B cell (primary cell): ENCODE data around the gene SLC19A1. TPM values are rescaled to one million over a fixed set of nuclear protein-coding genes. Genes with fewer than 3 reads are reported as not detected.

ENCODE experiments used
- ATAC-seq: fragments of 200-7000 bp; cut with Tn5 transposase; one replicate; pipeline ENCODE4 v1.10.0; 2021; ENCODE audit warnings: low read depth, mild to moderate bottlenecking, moderate number of reproducible peaks, moderate library complexity
- CTCF ChIA-PET: fragments of 350-600 bp; sonication (Branson Sonifier 250); formaldehyde crosslinking; loops from one replicate; lab custom pipeline; 2021; ENCODE audit warnings: antibody characterized with exemption, inconsistent platforms; lab: Charles Lee
- POLR2A ChIA-PET: fragments of 350-600 bp; sonication (Branson Sonifier 250); formaldehyde crosslinking; loops from one replicate; lab custom pipeline; 2021; ENCODE audit warnings: antibody characterized with exemption; lab: Charles Lee
- DNase-seq: peaks from one replicate; pipeline ENCODE4 v3.0.0; 2013
- H2AFZ ChIP-seq: 2 replicates; pipeline ENCODE4 v1.6.1; 2012; ENCODE audit warnings: mild to moderate bottlenecking, low read depth, low read length; ENCODE audit not compliant: insufficient read depth, poor library complexity, severe bottlenecking
- H3K27ac ChIP-seq, 2 donors: 1 replicate in 1 of 2; 2 replicates in 1 of 2; pipeline ENCODE4 v1.5.1; 2012 to 2013; ENCODE audit warnings: low read length in 2 of 2, mild to moderate bottlenecking in 2 of 2, moderate library complexity in 1 of 2
- H3K27me3 ChIP-seq, 4 experiments: fragments of 200-600 bp in 1 of 4; sonication (generic) in 1 of 4; replicated peaks in 1 of 4; 1 replicate in 2 of 4; 2 replicates in 2 of 4; pipeline versions ENCODE4 v1.6.1 to v1.7.0; 2013 to 2016; ENCODE audit warnings: low read length in 3 of 4, mild to moderate bottlenecking in 2 of 4, mixed read lengths in 1 of 4, moderate library complexity in 1 of 4; ENCODE audit not compliant: insufficient read depth in 4 of 4, control insufficient read depth in 3 of 4; ENCODE audit errors: control extremely low read depth in 1 of 4
- H3K36me3 ChIP-seq, 2 experiments: replicated peaks in 1 of 2; 1 replicate in 1 of 2; 2 replicates in 1 of 2; pipeline versions ENCODE4 v1.6.1 to v1.7.1; 2013; ENCODE audit warnings: low read length in 1 of 2; ENCODE audit not compliant: insufficient read depth in 2 of 2, control insufficient read depth in 1 of 2; ENCODE audit errors: control extremely low read depth in 1 of 2, extremely low read depth in 1 of 2
- H3K4me1 ChIP-seq, 2 donors: fragments of 200-600 bp in 1 of 2; sonication (generic) in 1 of 2; 1 replicate in 1 of 2; 2 replicates in 1 of 2; pipeline versions ENCODE4 v1.5.1 to v1.6.1; 2013 to 2017; ENCODE audit warnings: low read length in 2 of 2; ENCODE audit not compliant: control insufficient read depth in 2 of 2, insufficient read depth in 2 of 2
- H3K4me2 ChIP-seq: replicated peaks from 2 replicates; pipeline ENCODE3; 2012; ENCODE audit warnings: mild to moderate bottlenecking, low read depth, low read length; ENCODE audit not compliant: poor library complexity, severe bottlenecking
- H3K4me3 ChIP-seq, 5 experiments: fragments of 200-600 bp in 1 of 5; sonication (generic) in 1 of 5; 1 replicate in 3 of 5; 2 replicates in 2 of 5; pipeline versions ENCODE4 v1.5.1 to v1.7.0; 2011 to 2016; ENCODE audit warnings: low read length in 4 of 5, mild to moderate bottlenecking in 4 of 5, low read depth in 2 of 5, control low read depth in 1 of 5, moderate library complexity in 1 of 5; ENCODE audit not compliant: insufficient read depth in 1 of 5; ENCODE audit errors: control extremely low read depth in 1 of 5, extremely low read depth in 1 of 5
- H3K79me2 ChIP-seq: fragments of 200-600 bp; sonication (generic); one replicate; pipeline ENCODE4 v1.6.0; 2016; ENCODE audit warnings: low read length; ENCODE audit not compliant: control insufficient read depth, insufficient read depth
- H3K9ac ChIP-seq: fragments of 200-600 bp; sonication (generic); 2 replicates; pipeline ENCODE4 v1.6.1; 2017; ENCODE audit warnings: mild to moderate bottlenecking, low read length, moderate library complexity
- H3K9me3 ChIP-seq, 3 donors: one replicate each; pipeline versions ENCODE4 v1.6.1 to v1.7.1; 2013; ENCODE audit warnings: low read length in 2 of 3; ENCODE audit not compliant: control insufficient read depth in 2 of 3, insufficient read depth in 1 of 3; ENCODE audit errors: control extremely low read depth in 1 of 3
- H4K20me1 ChIP-seq: 2 replicates; pipeline ENCODE4 v1.6.0; 2012; ENCODE audit warnings: mild to moderate bottlenecking, low read length; ENCODE audit not compliant: insufficient read depth, control insufficient read depth, poor library complexity, severe bottlenecking
- H3K27ac Mint-ChIP-seq: one replicate; pipeline ENCODE4 v1.8.0; 2021; ENCODE audit warnings: mixed read lengths
- H3K27me3 Mint-ChIP-seq: one replicate; pipeline ENCODE4 v1.8.0; 2021; ENCODE audit warnings: mixed read lengths
- H3K4me1 Mint-ChIP-seq: one replicate; pipeline ENCODE4 v1.8.0; 2021; ENCODE audit warnings: mixed read lengths
- H3K4me3 Mint-ChIP-seq: one replicate; pipeline ENCODE4 v1.8.0; 2021; ENCODE audit warnings: mixed read lengths
- H3K9me3 Mint-ChIP-seq: one replicate; pipeline ENCODE4 v1.8.0; 2022; ENCODE audit warnings: mixed read lengths; ENCODE audit not compliant: insufficient read depth
- CTCF ChIP-seq: fragments of 200-600 bp; IDR thresholded peaks from one replicate; pipeline ENCODE4 v1.8.0; 2022; ENCODE audit warnings: antibody characterized with exemption, mild to moderate bottlenecking
- EZH2 ChIP-seq: IDR thresholded peaks from 2 replicates; pipeline ENCODE4 v1.6.1; 2012; ENCODE audit warnings: borderline replicate concordance, low read depth, mild to moderate bottlenecking, moderate library complexity, low read length; ENCODE audit not compliant: insufficient read depth, poor library complexity, severe bottlenecking
- WGBS: methylation state at CpG from one replicate; pipeline ENCODE4 v1.1.5; 2013; ENCODE audit warnings: missing lambda C conversion rate; ENCODE audit not compliant: insufficient coverage; 5-methylcytosine and 5-hydroxymethylcytosine counted together
- intact Hi-C: fragments of 100-400 bp; cut with micrococcal nuclease; formaldehyde crosslinking; loops from one replicate; pipeline ENCODE4 v1.10.0; 2022
- polyA plus RNA-seq: library from polyadenylated mRNA; depleted of rRNA; stranded (reverse); fragments of >200 nt; gene quantifications from 2 replicates; pipeline ENCODE4 v1.2.3, GENCODE V29; 2012
- total RNA-seq, 2 donors: library from RNA; stranded (reverse); fragments of 120-200 nt in 1 of 2; gene quantifications; 1 replicate in 1 of 2; 2 replicates in 1 of 2; pipeline versions ENCODE4 v1.2.3 to v1.2.4, GENCODE V29; 2013 to 2022

Gene SLC19A1
- total and polyA plus RNA-seq, 2 donors (not counting 1 experiment from before 2014, with no cell fraction given), result 8.7 to 10.1 TPM

GRCh38 chr21:45498646-45499000, 43.6 kb downstream of the SLC19A1 start:
- H3K4me2 ChIP-seq, result no peak overlapping the region
- H3K27me3 ChIP-seq, result no peaks in the 10 kb centered on the region
- no peaks in the 10 kb centered on the region for H3K4me1 ChIP-seq
- whole genome bisulfite sequencing, result 95% methylated on average over 9 of the region's 9 CpGs
- no peaks in the 10 kb centered on the region for H3K9me3 ChIP-seq
- H3K79me2 ChIP-seq, result no peaks in the 10 kb centered on the region
- no peaks in the 10 kb centered on the region for H3K9me3 Mint-ChIP-seq
- no peaks in the 10 kb centered on the region for H4K20me1 ChIP-seq
- H3K27ac ChIP-seq, result no peak overlapping the region
- no peak overlapping the region for H3K4me3 ChIP-seq
- no peak overlapping the region for H3K4me3 Mint-ChIP-seq
- no peaks in the 10 kb centered on the region for H3K36me3 ChIP-seq
- no peak overlapping the region for H3K27ac Mint-ChIP-seq
- peaks cover 4% of the 10 kb centered on the region for H3K27me3 Mint-ChIP-seq
- H2AFZ ChIP-seq, result no peak overlapping the region
- no peak for TF ChIP-seq EZH2
- TF ChIP-seq CTCF, result no peak
- ATAC-seq (no peak), DNase-seq (no peak)
- CTCF ChIA-PET, result no interaction called here
- intact Hi-C loops, result no loop called here
- POLR2A ChIA-PET, result no interaction called here
- H3K9ac ChIP-seq, result no peak overlapping the region
- no peaks in the 10 kb centered on the region for H3K4me1 Mint-ChIP-seq

- ATAC-seq (no peak), DNase-seq (no peak)
- Histone ChIP-seq H3K27ac (no peak overlapping the region), H3K4me1 (no peaks in the 10 kb centered on the region), H3K4me3 (no peak overlapping the region), H3K4me2 (no peak overlapping the region), H2AFZ (no peak overlapping the region), H3K27me3 (no peaks in the 10 kb centered on the region), H3K9ac (no peak overlapping the region), H3K36me3 (no peaks in the 10 kb centered on the region), H3K9me3 (no peaks in the 10 kb centered on the region), H4K20me1 (no peaks in the 10 kb centered on the region), H3K79me2 (no peaks in the 10 kb centered on the region)
- Mint-ChIP-seq H3K4me1 (no peaks in the 10 kb centered on the region), H3K9me3 (no peaks in the 10 kb centered on the region), H3K27me3 (peaks cover 4% of the 10 kb centered on the region), H3K4me3 (no peak overlapping the region), H3K27ac (no peak overlapping the region)
- intact Hi-C loops, result no loop called here
- ChIA-PET CTCF (no interaction called here), POLR2A (no interaction called here)
- 95% methylated on average over 33 of the region's 39 CpGs for WGBS
- no peak for TF ChIP-seq EZH2
- TF ChIP-seq CTCF, result no peak
Observed at GRCh38 chr21:45497846-45498645, 44.2 kb downstream of the SLC19A1 start.
